Measurements from ENCODE around the gene GFI1.
A peak's percentile ranks its signal among the peaks of the same experiment; 100 is the strongest.

Gene GFI1

DNA sequence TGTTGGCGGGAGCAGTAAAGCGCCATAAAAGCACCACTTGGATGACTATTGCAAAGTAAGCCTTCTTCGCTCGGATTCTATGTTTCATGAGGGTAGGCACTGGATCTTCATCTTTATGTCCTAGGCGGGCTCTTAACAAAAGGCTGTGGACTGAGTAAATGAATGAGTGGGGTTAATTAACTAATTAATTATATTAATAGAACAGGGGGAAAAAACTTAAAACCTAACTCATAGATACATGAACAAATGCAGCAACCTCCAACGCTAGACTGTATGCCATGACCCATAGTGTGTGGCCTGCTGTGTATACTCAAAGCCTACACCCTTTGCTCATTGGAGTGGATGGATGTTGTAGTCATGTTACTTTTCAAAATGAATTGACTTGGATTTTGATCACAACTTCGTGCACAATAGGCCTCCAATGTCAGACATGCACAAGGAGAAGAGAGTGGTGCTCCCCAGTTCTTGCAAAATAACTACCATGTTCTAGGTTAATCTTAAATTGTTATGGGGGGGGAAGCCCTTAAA, 417 bp upstream of the GFI1 start:
- no peak for DNase-seq

DNA sequence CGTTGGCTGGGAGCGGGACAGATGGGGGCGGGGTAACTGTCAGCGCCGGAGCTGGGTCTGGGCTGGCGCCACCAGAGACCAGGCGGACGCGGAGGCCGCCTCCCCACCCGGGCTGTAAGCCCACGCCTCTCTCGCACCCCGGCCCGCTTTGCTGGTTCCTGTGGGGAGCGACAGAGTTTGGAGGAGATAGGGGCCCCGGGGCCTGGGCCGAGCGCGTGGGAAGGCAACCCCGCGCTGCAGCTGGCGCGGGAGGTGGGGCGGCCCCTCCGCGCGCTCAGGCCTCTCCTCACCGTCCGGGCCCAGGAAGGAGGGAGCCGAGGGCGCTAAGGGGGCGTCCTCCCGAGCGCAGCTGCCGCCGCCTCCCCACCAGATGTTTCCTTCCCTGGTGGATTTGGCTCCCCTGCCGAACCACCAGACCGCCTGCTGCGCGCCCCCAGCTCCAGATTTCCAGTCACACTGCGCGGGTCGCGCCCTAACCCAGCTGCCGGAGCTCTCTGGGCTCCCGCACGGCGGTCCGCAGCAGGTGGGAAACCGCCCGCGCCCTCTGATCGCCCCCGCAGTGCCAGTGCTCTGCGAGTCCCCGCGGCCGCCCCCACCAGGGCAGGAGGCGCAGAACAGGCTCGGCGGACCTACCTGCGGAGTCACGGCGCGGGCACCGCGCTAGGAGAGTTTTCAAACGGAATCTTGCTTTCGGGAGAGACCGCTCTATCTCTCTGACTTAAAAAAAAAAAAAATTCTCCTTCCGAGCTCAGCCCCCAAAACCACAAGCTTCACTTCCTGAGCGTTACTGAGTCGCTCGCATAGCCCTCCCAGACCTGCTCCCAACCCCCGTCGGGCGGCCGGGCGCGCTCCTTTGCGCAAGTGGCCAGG, 1.1 kb downstream of the GFI1 start:
- peak; percentile 94 for DNase-seq

DNA sequence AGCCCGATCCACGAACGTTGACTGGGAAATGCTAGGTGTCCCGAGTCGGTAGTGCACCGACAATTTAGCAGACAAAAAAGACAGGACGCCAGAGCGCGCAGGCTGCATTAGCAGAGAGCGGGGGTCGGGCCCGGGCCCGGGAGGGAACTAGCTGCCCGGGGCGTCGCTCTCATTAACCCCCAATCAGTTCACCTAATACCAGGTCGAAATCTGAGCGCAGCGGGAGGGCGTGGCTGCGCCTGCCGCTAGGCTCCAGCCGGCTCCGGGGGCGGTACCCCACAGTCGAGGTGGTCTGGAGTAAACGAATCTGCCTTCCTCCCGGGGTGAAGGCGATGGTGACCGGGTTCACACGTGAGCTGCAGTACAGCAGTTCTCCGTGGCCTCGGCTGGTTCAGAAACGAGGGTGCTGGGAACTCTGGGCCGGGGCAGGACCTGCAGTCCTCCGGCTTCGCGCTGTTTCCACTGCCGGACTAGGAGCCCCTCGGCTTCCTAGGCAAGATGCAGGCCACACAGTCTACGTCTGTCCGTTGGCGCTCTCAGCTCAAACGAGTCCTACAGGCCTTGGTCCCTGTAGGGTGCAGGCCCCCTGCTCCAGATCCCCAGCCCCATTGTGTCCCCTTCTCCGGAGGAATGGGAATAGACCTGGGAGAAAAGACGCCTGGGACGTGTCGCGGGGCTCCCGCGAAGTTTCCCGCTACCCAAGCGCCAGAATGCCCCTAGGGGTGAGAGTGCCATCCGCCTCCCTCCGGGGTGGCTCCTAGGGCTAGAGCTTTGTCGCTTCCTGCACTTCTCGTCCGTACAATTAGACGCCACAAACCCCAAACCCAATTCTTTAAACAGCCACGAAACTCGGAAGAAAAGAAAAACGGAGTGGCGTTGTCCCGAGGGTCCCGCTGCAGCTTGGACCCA, 2.0 kb downstream of the GFI1 start:
- DNase-seq: peak; percentile 82

DNA sequence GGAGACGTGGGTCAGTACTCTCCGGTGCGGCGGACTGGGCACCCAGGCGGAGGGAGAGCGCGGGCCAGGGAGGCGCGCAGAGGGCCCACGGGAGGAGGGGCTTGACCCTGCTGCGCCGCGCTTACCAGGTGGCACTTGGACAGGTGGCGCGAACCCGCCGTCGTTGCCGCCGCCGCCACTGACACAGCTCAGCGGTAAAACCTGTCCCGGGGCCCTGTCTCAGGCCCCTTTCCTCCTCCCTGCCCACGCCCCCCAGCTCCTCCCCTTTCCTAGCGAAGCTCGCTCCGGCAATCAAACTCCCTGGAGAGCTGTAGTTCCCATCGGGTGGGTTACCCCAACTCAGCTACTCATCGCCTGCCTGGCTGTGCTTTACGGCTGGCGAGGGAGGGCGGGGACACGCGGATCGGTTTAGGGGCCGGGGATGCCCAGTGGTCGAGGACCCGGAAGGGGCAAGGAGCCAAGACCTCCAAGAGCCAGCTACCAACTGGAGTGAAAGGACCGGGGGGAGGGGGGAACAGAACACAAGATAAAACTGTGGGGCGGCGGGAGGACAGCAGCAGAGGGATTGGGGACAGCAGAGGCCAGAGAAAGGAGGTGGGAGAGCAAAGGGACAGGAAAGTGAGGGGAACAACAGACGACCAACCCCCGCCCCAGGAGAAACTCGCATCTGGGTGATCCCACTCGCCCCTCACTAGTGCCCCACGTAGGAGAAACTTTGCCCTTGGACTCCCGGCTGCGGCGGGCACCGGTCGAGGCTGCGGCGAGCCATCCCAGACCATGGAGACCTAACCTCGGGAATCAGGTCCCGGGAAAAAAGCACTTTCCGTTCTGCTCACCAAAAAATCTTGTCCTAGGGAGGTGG, 2.9 kb downstream of the GFI1 start:
- peak; percentile 88 for DNase-seq

DNA sequence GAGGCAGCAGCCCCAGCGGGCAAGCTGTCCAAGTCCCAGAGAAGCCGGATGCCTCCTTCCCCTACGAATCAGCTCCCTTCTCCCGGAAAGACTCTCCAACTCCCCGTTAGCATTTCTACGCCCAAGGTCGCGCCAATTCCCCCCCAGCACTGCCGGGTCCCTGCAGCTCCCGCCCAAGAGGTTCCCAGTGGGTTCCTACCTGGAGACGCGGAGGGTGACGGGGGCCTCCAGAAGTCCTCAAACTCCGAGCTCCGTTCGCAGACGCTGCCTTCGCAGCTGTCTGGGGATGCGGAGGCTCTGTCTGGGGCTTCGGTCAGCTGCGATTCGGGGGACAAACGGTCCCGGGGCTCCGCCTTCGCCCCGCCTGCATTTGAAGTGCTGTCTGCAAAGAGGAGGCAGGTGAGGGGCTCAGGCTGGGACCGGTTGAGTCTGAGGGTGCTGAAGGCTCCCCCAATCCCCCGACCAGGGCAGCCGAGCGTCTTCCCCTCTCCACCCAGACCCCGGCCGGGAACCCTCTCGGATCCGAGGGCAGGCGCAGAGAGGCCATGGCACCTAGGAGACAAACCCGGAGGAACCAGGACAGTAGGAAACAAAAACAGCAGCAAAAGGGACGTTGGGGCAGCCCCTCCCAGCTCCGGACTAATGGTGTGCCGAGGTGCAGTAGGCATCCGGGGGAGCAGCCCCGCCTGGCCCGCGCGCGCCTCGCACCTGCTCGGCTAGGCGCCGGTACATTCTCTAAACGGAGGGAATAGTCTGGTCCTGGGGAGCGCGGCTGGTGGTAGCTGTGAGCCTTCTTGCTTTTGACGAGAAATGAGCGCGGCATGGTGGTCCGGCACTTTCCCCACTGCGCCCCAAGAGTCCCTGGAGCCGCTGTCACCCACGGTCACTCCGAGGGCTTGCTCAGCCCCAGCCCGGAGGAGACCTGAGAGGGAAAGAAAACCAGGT, 3.8 kb downstream of the GFI1 start:
- DNase-seq: peak; percentile 46

DNA sequence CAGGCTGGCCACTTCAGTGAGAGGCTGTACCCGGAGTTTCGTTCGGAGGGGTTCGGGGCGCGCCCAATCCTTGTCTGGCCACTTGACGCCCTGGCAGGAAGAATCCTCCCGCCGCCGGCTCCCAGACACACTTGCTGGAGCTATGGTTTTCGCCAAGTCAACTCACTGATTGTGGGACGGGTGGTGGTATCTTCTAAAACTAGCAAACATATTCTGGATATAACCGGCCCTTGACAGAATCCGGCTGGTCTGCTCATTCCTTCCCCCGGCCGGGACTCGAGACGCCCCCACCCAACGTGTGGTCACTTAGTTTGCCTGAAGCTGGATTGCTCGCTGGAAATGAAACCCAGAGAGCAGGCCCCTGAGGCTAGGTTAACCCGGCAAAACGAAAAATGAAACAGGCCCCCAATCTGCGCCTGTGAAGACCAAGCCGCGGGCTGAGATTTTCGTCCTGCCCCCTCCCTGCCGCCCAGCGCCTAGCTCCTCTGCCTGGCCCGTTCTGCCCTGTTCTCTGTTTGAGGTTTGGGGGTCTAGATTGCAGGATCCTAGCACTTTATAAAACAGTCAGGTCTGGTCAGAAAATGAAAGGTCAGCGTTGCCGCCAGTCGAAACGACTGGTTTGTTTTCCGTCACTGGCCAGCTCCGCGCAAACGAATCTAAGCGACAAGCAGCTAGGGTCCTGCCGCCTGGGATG, 4.6 kb downstream of the GFI1 start:
- no peak for DNase-seq

DNA sequence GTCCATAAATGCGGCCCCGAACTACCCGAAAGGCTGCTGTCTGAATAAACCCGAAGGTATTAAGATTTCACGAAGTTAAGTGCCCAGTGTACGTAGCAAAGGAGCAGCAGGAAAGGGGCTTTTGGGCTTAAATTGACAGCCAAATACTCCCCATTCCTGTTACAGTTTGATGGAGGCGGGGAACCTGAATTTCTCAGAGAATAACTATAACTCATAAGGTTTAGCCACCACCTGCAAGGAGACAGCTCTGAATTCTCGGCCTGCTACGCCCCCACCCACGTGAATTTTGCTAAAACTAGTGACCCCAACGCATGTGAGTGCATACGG, 5.2 kb downstream of the GFI1 start:
- DNase-seq: no peak

DNA sequence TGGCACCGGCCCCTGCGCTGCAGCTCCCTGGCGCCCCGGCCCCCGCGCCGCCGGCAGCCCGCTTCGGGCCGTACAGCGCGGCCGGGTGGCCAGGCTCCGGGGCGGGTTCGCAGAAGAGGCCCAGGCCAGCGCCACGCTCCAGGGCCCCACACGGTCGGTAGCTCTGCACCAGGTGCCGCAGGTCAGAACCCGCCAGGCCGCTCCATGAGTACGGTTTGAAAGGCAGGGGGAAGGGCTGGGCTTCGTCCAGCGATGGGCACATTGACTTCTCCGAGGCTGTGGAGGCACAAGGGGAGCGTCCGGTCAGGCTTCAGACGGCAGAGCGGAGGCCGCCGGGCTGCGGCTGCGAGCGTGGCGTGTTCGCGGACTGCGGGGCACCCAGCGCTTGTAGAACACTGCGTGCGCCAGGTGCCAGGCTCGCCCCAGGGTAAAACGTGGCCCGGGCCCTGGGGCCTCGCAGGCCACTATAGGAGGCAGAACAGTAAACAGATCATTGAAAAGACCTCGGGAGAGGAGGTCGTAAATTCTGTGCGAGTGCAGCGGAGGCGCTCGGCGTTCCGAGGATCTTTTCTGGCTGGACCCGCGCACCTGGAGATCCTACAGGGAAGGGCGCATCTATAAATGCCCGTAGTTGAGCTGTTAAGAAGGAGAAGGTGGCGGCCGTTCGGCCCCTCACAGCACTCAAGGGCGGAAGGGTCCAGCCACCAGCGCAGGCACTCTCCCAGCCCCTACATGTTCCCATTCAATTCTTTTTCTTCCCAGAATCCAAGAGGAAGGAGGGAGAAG, 5.7 kb downstream of the GFI1 start:
- no peak for DNase-seq

DNA sequence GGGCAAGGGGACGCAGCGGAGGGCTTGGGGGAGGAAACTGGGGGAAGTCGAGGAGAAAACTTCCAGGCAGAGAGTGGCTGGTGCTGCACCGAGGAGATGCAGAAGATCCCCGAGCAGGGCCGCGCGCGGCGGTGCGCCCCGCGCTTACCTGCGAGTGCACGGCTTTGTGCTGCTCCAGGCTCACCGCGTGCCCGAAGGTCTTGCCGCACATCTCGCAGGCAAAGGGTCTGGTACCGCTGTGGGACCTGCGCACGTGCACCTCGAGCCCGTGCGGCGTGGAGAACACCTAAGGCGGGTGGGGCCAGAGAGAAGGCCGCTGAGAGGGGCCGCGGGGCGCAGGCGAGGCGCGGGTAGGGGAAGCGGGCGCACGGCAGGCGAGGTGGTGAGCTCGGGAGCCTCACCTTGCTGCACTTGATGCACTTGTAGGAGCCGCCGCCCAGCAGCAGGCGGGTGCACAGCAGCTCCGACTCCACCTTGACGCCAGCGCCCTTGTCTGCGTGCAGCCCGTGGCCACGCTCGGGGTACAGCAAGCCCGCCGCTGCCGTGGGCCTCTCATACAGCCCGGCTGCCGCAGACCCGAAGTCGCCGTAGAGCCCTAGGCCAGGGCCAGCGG, 6.4 kb downstream of the GFI1 start:
- DNase-seq: no peak

DNA sequence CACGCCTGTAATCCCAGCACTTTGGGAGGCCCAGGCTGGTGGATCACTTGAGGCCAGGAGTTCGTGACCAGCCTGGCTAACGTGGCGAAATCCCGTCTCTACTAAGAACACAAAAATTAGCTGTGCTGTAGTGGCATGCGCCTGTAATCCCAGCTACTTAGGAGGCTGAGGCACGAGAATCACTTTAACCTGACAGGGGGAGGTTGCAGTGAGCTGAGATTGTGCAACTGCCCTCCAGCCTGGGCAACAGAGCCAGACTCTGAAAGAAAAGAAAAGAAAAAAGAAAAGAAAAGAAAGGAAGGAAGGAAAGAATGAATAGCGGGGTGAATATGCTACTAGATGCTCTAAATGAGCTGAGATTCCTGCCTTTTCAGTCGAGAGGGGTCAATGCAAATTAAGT, 7.1 kb downstream of the GFI1 start:
- no peak for DNase-seq

DNA sequence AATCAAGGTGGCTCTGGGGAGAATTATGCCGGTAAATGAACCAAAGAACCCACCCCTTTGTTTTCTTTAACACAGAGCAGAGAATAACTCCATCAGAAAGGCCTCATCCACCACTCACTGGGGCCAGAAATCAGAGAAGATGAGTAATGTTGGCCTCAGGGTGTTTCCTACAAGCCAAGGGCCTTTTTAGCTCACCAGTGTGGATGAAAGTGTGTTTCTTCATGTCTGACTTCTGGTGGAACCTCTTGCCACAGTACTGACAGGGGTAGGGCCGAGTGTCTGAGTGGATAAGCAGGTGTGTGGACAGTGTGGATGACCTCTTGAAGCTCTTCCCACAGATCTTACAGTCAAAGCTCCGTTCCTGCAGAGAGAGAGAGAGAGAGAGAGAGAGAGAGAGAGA, 8.3 kb downstream of the GFI1 start:
- DNase-seq: no peak

DNA sequence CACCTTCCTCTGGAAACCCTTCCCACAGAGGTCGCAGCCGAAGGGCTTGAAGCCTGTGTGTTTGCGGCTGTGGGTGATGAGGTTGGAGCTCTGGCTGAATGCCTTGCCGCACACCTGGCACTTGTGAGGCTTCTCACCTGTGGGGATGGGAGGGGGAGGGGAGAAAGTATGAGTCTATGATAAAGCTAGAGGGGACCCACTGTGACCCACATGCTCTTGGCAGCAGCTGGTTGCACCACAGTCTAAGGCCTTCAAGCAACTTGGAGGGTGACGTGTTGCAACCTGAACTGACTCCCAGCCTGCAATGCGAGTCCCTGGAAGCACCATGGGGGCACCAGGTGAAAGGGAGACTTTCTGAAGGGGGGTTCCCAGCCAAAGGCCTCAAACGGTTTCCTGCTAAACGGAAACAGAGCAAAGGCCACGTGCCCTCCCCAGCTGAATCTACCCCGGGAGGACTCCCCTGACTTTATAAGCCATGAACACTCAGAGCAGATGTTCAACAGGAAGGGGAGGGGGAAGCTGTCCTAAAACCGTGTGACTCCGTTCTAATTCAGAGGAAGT, 10.6 kb downstream of the GFI1 start:
- DNase-seq: peak; percentile 72

DNA sequence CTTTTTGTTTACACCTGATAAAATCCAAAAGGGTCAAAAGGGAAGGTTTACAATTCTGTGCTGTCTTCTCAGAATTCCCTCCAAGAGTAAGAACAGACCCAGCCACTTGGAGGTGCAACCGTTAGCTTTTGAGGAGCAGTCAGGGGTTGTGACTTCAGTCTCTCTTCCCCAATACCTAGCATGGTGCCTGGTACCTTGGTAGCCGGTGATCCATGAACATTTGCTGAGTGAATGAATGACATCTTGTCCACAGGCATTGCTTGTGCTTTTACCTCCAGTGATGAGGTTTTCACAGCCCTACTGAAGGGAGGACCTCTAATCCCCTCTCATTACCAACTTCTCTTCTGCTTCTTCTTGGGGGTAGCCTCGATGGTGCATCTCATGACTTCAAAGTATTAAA, 11.7 kb downstream of the GFI1 start:
- DNase-seq: no peak

DNA sequence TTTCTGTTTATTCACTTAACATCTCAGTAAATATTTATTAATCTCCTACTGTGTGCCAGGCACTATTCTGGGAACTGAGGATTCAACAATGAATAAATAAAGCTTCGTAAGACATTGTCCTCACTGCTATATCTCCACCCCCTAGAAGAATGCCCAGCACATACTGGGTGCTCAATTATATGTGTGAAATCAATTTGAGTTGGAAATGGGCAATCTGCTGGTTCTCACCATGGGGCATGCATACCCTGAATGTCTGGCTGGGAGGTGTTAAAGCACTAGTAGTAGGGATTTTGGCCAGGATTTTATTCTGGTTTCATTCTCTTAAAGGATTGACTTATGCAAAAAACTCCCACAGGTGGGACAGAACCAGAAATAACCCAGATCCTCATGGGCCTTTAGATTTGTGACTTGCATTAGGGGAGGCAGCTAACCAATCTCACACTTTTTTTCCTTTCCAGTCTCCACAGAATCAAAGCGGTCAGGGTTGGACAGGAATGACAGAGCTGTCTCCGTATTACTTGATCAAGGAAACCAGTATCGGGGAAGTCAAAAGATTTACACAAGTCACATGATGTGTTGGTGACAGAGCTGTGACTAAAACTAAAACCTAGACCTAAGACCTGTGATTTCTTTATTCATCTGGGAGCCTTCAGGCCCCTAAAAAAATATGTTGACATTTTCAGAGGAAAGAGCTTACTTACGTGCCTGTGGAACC, 12.8 kb downstream of the GFI1 start:
- peak; percentile 45 for DNase-seq

DNA sequence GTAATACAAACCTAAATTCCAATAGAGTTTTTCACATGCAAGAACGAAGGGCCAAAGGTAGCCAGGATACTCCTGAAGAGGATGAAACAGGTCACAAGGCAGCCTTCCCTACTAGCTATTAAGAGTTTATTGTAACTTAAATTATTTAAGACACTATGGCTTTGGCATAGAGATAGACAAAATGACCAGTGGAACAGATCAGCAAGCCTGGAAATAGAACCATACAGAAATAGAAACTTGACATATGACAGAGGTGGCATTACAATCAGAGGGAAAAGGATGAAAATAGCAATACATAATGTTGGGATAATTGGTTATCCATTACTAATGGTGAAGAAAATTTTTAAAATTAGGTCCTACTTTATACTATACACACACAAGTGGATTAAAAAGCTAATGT, 16.5 kb downstream of the GFI1 start:
- DNase-seq: no peak

DNA sequence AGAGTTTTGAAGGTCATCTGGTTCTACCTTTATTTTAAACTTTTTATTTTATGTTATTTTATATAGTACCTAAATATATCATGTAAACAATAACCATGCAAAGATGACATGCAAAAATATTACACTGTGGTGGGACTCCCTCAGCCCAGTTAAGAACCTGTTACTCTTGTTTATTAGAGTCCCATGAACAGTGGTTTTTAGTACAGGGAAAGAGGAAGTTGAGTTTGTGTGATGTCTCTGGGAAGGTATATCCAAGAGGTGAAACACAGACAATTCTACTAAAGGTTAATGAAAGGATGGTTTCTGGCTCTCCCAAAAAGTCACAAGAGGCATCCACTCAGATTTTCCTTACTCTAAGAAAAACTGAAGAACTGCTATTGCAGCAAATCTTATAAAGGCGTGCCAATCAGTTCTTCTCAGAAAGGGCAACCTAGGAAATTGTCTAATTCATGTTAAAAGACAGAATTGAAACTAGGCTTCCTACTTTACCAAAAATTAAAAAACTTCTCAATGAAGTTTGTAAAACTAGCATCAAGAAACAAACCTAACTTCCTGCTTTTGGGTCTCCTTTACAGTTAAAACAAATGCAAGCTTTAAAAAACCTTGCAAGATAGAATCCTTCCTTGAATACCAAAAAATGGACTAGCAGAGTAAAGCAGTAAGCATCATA, 19.9 kb downstream of the GFI1 start:
- no peak for DNase-seq

DNA sequence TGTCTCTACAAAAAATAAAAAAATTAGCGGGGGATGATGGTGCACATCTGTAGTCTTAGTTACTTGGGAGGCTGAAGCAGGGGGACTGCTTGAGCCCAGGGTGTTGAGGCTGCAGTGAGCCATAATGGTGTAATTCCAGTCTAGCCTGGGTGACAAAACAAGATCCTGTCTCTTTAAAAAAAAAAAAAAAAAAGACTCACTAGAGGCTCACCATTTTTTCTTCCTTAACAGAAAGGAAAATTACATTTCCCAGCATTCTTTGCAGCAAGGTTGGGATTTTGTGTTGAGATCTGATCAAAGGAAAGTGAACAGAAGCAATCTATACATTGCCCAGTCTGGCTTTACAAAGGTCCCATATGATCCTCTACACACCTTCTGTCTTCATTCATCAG, 21.5 kb downstream of the GFI1 start:
- no peak for DNase-seq

DNA sequence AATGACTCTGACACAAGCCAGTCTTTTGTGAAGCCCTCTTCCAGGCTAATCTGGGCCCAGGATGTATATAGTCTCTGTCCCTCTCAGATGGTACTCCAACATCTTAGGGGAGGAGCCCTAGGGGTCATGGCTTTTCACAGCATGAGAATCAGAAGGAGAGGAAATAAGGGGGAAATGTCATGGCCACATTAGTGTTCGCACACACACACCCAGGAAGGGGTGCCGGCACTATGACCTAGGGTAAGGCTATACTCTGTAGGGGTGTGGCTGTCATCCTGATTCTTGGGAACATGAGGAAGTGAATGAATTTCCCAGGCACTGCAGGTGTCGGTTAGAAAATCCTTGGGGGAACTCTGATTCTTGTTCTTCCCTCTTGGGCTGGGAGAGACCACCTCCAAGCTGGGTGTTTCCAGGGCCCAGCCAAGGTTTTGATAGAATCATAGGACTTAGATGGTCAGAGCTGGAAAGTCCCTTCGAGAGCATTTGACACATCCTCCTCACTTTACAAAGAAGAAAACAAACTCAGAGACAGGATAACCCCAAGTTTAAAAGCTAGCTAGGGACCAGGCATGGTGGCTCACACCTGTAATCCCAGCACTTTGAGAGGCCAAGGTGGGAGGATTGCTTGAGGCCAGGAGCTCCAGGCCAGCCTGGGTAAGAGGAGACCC, 22.0 kb downstream of the GFI1 start:
- no peak for DNase-seq

All from activated CD4-positive, alpha-beta T cell treated with anti-CD3 and anti-CD28 coated beads for 48 hours (primary cell).